Activated naive CD8-positive, alpha-beta T cell treated with anti-CD3 and anti-CD28 coated beads, Interleukin-2, amount 10 ng/mL, durations not matched to agents 7 days and 5 days (primary cell): Measurements from ENCODE around the gene SIX6. TPM values are rescaled to one million over a fixed set of nuclear protein-coding genes. Genes with fewer than 3 reads are reported as not detected.
"Not testable (repeated sequence)": the region's sequence is repeated elsewhere in the genome, so short reads cannot be mapped to it uniquely, and the experiment has no call there.

Experiments used
- ATAC-seq: fragments of 150-1000 bp; cut with Tn5 transposase; one replicate; pipeline ENCODE4 v1.10.0; 2021; ENCODE audit warnings: low read depth, moderate library complexity
- POLR2A ChIA-PET: fragments of 350-600 bp; sonication (Branson Sonifier 250); formaldehyde crosslinking; loops from one replicate; lab custom pipeline; 2021; ENCODE audit warnings: antibody characterized with exemption; lab: Charles Lee
- DNase-seq: peaks from one replicate; pipeline ENCODE4 v3.0.0; 2021
- H3K27ac Mint-ChIP-seq: one replicate; pipeline ENCODE4 v1.8.0; 2022; ENCODE audit warnings: mild to moderate bottlenecking, mixed read lengths
- H3K27me3 Mint-ChIP-seq: one replicate; pipeline ENCODE4 v1.8.0; 2022; ENCODE audit warnings: mild to moderate bottlenecking, moderate library complexity, mixed read lengths
- H3K36me3 Mint-ChIP-seq: one replicate; pipeline ENCODE4 v1.8.0; 2021; ENCODE audit warnings: mild to moderate bottlenecking, mixed read lengths
- H3K4me1 Mint-ChIP-seq: one replicate; pipeline ENCODE4 v1.8.0; 2021; ENCODE audit warnings: mixed read lengths
- H3K4me3 Mint-ChIP-seq: one replicate; pipeline ENCODE4 v1.8.0; 2022; ENCODE audit warnings: mild to moderate bottlenecking, moderate library complexity, mixed read lengths
- H3K9me3 Mint-ChIP-seq: one replicate; pipeline ENCODE4 v1.8.0; 2021; ENCODE audit warnings: mixed read lengths
- total RNA-seq, 2 experiments: library from RNA; stranded (reverse); gene quantifications; one replicate each; pipeline ENCODE4 v1.2.3, GENCODE V29; 2021

Gene SIX6
- not detected for total RNA-seq

GRCh38 chr14:60508707-60509437, at the start of gene SIX6:
TSS of gene SIX6 (plus strand) at chr14:60509146. CDS start at chr14:60509399, 253 bp downstream.
- H3K9me3 Mint-ChIP-seq: peaks cover 3% of the 10 kb centered on the region
- POLR2A ChIA-PET: no interaction called here
- peak; percentile 36 for DNase-seq
- peaks cover 6% of the 10 kb centered on the region for H3K4me1 Mint-ChIP-seq
- H3K27me3 Mint-ChIP-seq: peaks cover 94% of the 10 kb centered on the region
- no peaks in the 10 kb centered on the region for H3K36me3 Mint-ChIP-seq
- ATAC-seq: no peak
- peak within 1 kb of the TSS; percentile 28 for H3K4me3 Mint-ChIP-seq
- H3K27ac Mint-ChIP-seq: peak within 1 kb of the TSS; percentile 45

DNA sequence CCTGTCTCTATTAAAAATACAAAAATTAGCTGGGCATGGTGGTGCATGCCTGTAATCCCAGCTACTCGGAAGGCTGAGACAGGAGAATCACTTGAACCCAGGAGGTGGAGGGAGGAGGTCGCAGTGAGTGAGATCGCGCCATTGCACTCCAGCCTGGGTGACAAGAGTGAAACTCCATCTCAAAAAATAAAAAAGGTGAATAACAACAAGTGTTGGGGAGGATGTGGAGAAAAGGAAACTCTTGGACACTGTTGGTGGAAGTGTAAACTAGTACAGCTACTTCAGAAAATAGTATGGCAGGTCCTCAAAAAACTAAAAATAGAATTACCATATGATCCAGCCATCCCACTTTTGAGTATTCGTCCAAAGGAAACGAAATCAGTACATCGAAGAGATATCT, 28.7 kb upstream of the SIX6 start:
- DNase-seq, H3K4me1 Mint-ChIP-seq, H3K27ac Mint-ChIP-seq, H3K36me3 Mint-ChIP-seq, H3K4me3 Mint-ChIP-seq, POLR2A ChIA-PET, ATAC-seq, H3K9me3 Mint-ChIP-seq: not testable (repeated sequence)
- peaks cover 13% of the 10 kb centered on the region for H3K27me3 Mint-ChIP-seq

DNA sequence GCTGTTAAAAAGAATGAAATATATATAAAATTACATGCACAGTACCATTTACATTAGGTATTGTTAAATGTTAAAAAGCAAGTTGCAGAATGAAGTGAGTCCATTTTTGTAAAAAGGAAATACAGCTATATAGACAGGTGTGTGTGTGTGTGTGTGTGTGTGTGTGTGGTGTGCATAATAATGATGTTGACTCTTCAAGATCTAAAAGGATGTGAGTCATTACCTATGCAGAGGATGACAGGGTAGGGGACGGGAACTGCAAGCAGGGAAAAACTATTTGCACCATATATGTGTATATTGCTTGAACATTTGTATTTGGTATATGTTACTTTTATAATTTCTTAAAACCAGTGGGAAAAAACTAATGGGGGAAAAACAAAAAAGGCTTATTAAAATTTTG, 26.2 kb upstream of the SIX6 start:
- POLR2A ChIA-PET: no interaction called here

GRCh38 chr14:60485057-60485597, 23.8 kb upstream of the SIX6 start:
- POLR2A ChIA-PET: no interaction called here
- no peak for ATAC-seq
- H3K4me3 Mint-ChIP-seq: peak overlapping the region; percentile 36
- H3K36me3 Mint-ChIP-seq: no peaks in the 10 kb centered on the region
- H3K27me3 Mint-ChIP-seq: peaks cover 11% of the 10 kb centered on the region
- no peak for DNase-seq
- H3K27ac Mint-ChIP-seq: no peak overlapping the region
- peaks cover 4% of the 10 kb centered on the region for H3K9me3 Mint-ChIP-seq
- H3K4me1 Mint-ChIP-seq: peaks cover 3% of the 10 kb centered on the region

More for the DNA sequence above, 26.2 kb upstream of the SIX6 start:
- Mint-ChIP-seq H3K36me3 (no peaks in the 10 kb centered on the region), H3K27me3 (peaks cover 11% of the 10 kb centered on the region), H3K27ac (no peak overlapping the region), H3K4me3 (no peak overlapping the region), H3K4me1 (peaks cover 3% of the 10 kb centered on the region), H3K9me3 (peaks cover 4% of the 10 kb centered on the region)
- ATAC-seq (no peak), DNase-seq (no peak)

- H3K4me1 Mint-ChIP-seq: peaks cover 3% of the 10 kb centered on the region
- H3K27ac Mint-ChIP-seq: no peak within 1 kb of the TSS
- H3K27me3 Mint-ChIP-seq: peaks cover 11% of the 10 kb centered on the region
- DNase-seq: no peak
- peaks cover under 1% of the 10 kb centered on the region for H3K9me3 Mint-ChIP-seq
- POLR2A ChIA-PET: no interaction called here
- H3K4me3 Mint-ChIP-seq: peak within 1 kb of the TSS; percentile 36
- no peaks in the 10 kb centered on the region for H3K36me3 Mint-ChIP-seq
- no peak for ATAC-seq
Measured at GRCh38 chr14:60485598-60486251, 23.2 kb upstream of the SIX6 start, which contains the start of gene C14orf39. TSS of gene C14orf39 (minus strand) at chr14:60486063. CDS start at chr14:60485078, 985 bp downstream.

- no peaks in the 10 kb centered on the region for H3K9me3 Mint-ChIP-seq
- no peaks in the 10 kb centered on the region for H3K36me3 Mint-ChIP-seq
- H3K4me3 Mint-ChIP-seq: no peak overlapping the region
- H3K4me1 Mint-ChIP-seq: peaks cover 3% of the 10 kb centered on the region
- POLR2A ChIA-PET: no interaction called here
- H3K27me3 Mint-ChIP-seq: peaks cover 11% of the 10 kb centered on the region
- ATAC-seq: no peak
- no peak overlapping the region for H3K27ac Mint-ChIP-seq
- DNase-seq: no peak
Measured at GRCh38 chr14:60487211-60487610, 21.7 kb upstream of the SIX6 start.

GRCh38 chr14:60488175-60488574, 20.8 kb upstream of the SIX6 start:
- no peak for ATAC-seq
- POLR2A ChIA-PET: no interaction called here
- H3K4me1 Mint-ChIP-seq: peaks cover 3% of the 10 kb centered on the region
- H3K4me3 Mint-ChIP-seq: no peak overlapping the region
- no peaks in the 10 kb centered on the region for H3K9me3 Mint-ChIP-seq
- no peaks in the 10 kb centered on the region for H3K36me3 Mint-ChIP-seq
- peaks cover 6% of the 10 kb centered on the region for H3K27me3 Mint-ChIP-seq
- no peak overlapping the region for H3K27ac Mint-ChIP-seq
- no peak for DNase-seq

GRCh38 chr14:60490270-60490669, 18.7 kb upstream of the SIX6 start:
- Mint-ChIP-seq H3K36me3 (no peaks in the 10 kb centered on the region), H3K4me3 (no peak overlapping the region), H3K9me3 (no peaks in the 10 kb centered on the region), H3K27me3 (no peaks in the 10 kb centered on the region), H3K27ac (no peak overlapping the region), H3K4me1 (peaks cover 3% of the 10 kb centered on the region)
- ATAC-seq (no peak), DNase-seq (no peak)
- POLR2A ChIA-PET: no interaction called here

DNA sequence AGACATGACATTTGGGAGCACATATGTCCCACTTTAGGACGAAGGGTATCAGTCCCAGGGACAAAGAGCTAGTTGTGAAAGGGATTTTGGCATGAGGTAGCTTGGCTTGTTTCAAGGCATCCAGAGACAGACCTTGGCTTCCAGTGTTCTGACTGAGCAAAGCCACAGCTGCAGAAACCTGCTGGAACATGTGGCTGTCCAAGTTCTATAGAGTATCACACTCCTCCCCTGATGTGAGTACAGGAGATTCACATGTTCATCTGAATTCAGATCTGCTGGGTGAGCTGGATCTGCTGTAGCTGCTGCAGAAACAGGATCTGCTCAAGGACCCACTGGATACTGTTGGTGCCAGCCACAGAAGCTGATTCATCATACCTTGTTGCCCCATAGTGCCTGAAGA, 13.0 kb upstream of the SIX6 start:
- no peaks in the 10 kb centered on the region for H3K4me1 Mint-ChIP-seq
- POLR2A ChIA-PET: no interaction called here
- ATAC-seq: no peak

GRCh38 chr14:60502541-60502940, 6.4 kb upstream of the SIX6 start:
- Mint-ChIP-seq H3K9me3 (peaks cover 3% of the 10 kb centered on the region), H3K27ac (no peak overlapping the region), H3K4me3 (no peak overlapping the region), H3K4me1 (peaks cover 4% of the 10 kb centered on the region), H3K27me3 (peaks cover 69% of the 10 kb centered on the region), H3K36me3 (no peaks in the 10 kb centered on the region)
- DNase-seq (no peak), ATAC-seq (no peak)
- POLR2A ChIA-PET: no interaction called here

More for the DNA sequence above, 13.0 kb upstream of the SIX6 start:
- no peak overlapping the region for H3K4me3 Mint-ChIP-seq
- peaks cover 13% of the 10 kb centered on the region for H3K27me3 Mint-ChIP-seq
- H3K36me3 Mint-ChIP-seq: no peaks in the 10 kb centered on the region
- DNase-seq: no peak
- no peak overlapping the region for H3K27ac Mint-ChIP-seq
- H3K9me3 Mint-ChIP-seq: no peaks in the 10 kb centered on the region

GRCh38 chr14:60505448-60505847, 3.5 kb upstream of the SIX6 start:
- POLR2A ChIA-PET: no interaction called here
- ATAC-seq: no peak
- peaks cover 3% of the 10 kb centered on the region for H3K9me3 Mint-ChIP-seq
- H3K4me1 Mint-ChIP-seq: peaks cover 5% of the 10 kb centered on the region
- no peaks in the 10 kb centered on the region for H3K36me3 Mint-ChIP-seq
- H3K27ac Mint-ChIP-seq: no peak overlapping the region
- H3K4me3 Mint-ChIP-seq: no peak overlapping the region
- H3K27me3 Mint-ChIP-seq: peaks cover 89% of the 10 kb centered on the region
- DNase-seq: no peak

GRCh38 chr14:60506010-60506409, 2.9 kb upstream of the SIX6 start:
- peaks cover 90% of the 10 kb centered on the region for H3K27me3 Mint-ChIP-seq
- H3K4me1 Mint-ChIP-seq: peaks cover 5% of the 10 kb centered on the region
- H3K9me3 Mint-ChIP-seq: peaks cover 3% of the 10 kb centered on the region
- H3K27ac Mint-ChIP-seq: no peak overlapping the region
- no peak overlapping the region for H3K4me3 Mint-ChIP-seq
- DNase-seq (no peak), ATAC-seq (no peak)
- POLR2A ChIA-PET: no interaction called here
- H3K36me3 Mint-ChIP-seq: no peaks in the 10 kb centered on the region

DNA sequence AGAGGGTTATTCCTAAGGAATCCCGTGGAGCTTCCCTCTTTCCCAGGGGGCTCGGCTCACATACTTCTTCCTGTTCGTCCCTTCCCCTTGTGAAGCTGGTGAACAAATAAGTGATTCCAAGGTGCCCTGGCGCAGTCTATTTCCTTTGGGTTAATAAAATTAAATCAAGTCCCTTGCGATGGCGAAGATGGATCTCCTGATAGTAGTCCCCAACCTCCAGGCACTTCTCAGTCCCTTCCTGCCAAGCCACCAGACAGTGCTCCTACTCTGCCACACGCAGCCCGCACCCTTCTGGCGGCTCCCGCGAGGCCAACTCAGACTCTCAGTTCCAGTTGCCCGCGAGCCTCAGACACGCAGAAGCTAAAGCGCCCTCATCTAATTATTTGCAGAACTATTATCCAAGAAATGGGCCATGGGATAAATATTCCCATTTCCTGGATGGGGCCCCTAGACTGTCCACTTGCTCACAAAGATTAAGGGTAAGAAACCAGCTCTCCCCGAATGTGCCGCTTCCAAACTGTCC, 2.4 kb upstream of the SIX6 start:
- ATAC-seq (no peak), DNase-seq (no peak)
- POLR2A ChIA-PET: no interaction called here
- Mint-ChIP-seq H3K4me1 (peaks cover 6% of the 10 kb centered on the region), H3K27ac (no peak overlapping the region), H3K36me3 (no peaks in the 10 kb centered on the region), H3K4me3 (no peak overlapping the region), H3K9me3 (peaks cover 3% of the 10 kb centered on the region), H3K27me3 (peaks cover 90% of the 10 kb centered on the region)
